ENCODE data around the gene ARHGAP9.
"Not testable (repeated sequence)": the region's sequence is repeated elsewhere in the genome, so short reads cannot be mapped to it uniquely, and the experiment has no call there.

ARHGAP9 gene

DNA sequence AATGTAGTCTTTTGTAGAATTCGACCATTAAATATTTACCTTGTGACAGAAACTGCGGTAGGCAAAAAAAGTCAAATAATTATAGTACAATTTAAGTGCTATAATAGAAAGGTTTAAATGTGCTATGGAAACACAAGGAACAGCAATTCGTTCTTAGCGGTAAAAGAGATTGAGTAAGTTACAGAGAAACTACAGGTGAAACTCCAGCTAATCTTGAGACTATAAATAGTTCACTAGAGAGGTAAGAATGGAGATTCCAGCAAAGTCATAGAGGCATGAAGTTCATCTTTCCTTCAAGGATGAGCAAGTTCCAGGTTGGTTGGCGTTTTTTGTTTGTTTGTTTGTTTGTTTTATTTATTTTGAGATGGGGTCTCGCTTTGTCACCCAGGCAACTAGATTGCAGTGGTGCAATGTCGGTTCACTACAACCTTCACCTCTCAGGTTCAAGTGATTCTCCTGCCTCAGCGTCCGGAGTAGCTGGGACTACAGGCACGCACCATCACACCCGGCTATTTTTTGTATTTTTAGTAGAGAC is 47.9 kb downstream of the ARHGAP9 start:
- no peak for DNase-seq

DNA sequence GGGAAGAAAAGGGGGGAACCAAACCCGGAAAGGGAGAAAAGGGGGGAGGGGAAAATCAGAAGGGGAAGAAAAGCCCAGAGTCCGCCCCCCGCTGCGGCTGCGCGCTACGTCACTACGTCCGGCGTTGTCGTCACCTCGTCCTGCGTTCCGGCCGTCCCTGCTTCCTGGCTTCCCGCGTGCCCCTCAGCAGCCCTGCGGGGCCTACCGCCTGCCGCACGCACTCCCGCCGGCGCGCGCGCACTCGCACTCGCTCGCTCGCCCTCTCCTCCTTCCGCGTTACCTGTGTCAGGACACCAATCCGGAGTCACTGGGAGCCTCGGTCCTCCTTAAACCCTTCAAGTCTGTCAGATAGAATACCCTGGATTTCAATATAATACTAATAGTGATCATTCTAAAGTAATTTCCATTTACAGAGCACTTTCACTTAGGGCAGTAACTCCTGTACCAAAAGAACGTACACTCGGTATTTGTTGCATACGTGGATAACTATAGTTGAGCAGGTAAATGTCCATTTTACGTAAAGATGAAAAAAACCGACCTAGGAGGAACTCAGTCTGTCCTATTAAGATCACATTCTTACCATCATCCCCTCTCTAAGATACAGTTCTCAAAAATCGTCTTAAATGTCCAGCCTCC is 48.6 kb downstream of the ARHGAP9 start, which contains the start of gene R3HDM2:
Gene R3HDM2, minus strand, starts transcription at position 113 of the 636 bp plus-strand sequence. CDS start 120,615 bp downstream, outside the sequence.
- peak; percentile 99 for DNase-seq

DNA sequence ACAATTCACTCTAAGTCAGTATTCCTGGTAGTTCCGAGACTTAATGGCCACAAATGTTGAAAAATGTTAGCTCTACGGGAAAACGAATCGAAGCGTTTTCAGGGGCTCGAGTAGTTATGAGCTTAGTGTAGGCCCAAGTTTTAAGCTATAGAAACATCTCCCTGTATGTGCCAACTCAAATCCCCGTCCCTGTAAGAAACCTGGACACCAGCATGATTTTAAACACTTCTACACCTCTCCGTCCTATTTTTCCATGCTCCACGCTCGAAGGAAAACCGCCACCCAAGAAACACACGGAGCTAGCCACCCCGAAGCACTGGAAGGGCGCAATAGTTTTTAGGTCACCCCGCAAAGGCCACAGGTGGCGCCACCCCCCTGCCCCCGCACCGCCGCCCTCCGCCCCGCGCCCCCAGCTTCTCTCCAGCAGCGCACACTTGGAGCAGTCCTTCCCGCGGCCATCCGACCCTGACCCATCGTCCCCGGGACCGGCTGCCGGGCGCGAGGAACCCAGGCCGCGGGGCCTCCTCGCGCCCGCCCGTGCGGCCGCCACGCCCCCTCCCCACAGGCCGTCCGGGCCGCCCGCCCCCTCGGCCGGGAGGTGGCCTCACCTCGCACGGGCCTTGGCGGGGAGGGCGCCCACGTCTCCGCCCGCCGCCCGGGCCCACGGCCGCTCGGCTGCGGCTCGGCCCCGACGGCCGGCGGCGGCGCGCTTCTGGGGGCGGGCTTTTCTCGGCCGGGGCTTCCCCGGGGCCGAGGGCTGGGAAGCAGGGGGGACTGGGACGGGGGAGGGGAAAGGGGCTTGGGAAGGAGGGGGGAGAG is 49.3 kb downstream of the ARHGAP9 start:
- no peak for DNase-seq

DNA sequence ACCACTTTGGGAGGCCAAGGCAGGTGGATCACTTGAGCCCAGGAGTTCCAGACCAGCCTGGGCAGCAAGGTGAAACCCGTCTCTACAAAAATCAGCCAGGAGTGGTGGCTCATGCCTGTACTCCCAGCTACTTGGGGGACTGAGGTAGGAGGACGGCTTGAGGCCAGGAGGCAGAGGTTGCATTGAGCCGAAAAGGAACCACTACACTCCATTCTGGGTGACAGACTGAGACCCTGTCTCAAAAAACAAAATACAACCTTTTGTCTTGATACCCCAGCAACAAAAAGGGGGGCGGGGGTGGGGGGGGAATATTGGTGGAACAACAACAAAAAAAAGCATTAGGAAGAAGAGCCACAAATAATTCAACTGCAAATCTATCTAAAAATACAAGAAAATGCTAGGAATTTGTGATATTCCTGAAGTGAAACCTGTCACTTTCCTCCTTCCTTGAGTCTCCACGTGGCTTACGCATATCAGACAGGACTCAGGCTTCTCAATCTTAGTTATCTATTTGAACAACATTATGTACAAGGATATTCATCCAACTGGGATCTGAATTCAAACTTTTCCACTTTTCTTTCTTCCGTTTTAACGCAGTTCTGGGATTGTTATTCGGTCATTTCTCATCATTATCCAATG is 50.1 kb downstream of the ARHGAP9 start:
- DNase-seq, result peak; percentile 54

DNA sequence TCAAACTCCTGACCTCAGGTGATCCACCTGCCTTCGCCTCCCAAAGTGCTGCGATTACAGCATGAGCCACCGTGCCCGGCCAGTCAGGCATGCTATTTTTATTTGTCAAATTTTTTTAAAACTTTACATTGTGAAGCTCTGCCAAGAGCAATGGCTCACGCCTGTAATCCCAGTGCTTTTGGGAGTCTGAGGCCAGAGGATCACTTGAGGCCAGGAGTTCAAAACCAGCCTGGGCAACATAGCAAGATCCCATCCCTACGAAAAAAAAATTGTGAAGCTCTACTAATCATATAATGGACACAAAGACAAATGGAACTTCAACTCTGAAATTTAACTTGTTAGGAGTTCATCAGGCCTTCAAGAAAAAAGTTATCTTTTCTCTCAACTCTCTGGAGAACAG is 50.7 kb downstream of the ARHGAP9 start:
- DNase-seq, result no peak

DNA sequence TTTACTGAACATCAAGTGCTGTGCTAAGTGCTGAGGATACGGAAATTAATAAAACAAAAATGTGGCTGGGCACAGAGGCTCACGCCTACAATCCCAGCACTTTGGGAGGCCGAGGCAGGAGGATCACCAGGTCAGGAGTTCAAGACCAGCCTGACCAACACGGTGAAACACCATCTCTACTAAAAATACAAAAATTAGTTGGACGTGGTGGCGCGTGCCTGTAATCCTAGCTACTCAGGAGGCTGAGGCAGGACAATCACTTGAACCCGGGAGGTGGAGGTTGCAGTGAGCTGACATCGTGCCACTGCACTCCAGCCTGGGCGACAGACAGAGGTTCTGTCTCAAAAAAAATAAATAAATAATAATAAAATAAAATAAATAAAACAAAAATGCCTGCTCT is 52.7 kb downstream of the ARHGAP9 start:
- not testable (repeated sequence) for DNase-seq

Data from hematopoietic multipotent progenitor cell treated with erythropoietin and hydrocortisone succinate and interleukin-3 and kit ligand, for 4 days (in vitro differentiated cells).